HUDEP-2 (cell line): ENCODE results near the gene TPTE2.
A peak's percentile ranks its signal among the peaks of the same experiment; 100 is the strongest.
"Not testable (repeated sequence)": the region's sequence is repeated elsewhere in the genome, so short reads cannot be mapped to it uniquely, and the experiment has no call there.

Source experiments
- DNase-seq, 76 experiments: peaks; one replicate each; lab custom pipeline; 2025; ENCODE audit not compliant: unreplicated experiment in 76 of 76; lab: John Stamatoyannopoulos, UW

TPTE2 gene

DNA sequence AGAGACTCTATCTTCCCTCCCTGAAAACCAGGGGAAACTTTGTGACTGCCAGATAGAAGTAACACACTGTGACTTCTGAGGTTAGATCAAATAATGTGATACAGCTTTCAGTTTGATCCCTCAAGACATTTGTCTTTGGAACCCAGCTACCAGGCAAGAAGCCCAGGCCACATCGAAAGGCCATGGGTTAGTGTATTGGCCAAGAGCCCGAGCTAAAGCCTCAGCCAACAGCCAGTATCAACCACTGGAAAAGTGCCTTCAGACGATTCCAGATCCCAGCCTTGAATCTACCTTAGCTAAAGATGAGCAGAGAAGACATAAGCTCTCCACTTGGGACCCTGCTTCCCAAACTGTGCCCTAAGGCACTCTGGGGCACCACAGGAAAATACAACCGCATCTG is 10.9 kb upstream of the TPTE2 start:
- no peak for DNase-seq

DNA sequence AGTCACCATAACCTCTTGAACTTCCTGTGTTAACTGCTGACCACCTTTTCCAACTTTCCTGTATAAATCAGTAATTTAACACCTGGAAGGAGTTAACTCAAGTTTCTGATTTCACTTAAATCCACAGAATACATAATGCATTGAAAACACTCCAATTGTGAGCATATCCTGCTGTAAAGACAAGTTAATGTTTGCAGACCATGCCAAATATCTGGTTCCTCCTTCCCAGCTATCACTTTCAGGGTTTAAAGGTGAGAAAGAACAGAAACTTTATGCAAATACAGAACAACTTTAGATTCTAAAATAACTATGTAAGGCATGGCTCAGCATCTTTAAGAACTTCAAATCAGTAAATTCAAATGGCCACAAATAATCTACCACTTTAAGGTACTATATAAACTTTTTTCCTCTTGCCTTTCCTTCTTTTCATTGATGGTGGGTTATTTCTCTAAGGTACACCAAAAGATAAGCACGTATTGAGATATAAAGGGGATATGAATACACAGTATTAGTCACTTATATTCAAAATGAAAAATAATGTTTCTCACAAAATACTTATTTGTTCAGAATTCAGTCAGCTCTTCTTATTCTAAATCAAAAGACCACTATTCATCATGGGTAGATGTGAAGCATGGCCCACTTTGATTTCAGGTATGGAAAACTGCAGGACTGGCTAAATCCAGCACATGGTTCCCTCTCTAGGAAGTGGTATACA is 6.6 kb upstream of the TPTE2 start:
- no peak for DNase-seq

DNA sequence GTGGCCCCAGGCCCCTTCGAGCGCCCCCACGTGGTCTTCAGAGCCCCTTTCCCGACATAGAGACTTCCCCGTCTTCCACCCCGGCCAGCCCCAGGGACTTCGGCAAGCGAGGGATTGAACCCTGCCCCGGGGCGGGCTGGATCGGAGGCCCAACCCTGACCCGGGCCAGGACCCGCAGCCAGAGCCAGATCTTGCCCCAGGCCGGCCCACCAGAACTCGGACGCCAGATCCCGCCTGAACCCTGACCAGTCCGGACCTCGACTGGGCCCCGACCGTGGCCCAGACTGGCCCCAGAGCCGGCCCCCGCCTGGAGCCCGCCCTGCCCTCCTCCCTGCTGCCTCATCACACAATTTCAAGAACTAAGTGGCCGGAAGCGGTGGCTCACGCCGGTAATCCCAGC is 253 bp upstream of the TPTE2 start:
- no peak for DNase-seq

DNA sequence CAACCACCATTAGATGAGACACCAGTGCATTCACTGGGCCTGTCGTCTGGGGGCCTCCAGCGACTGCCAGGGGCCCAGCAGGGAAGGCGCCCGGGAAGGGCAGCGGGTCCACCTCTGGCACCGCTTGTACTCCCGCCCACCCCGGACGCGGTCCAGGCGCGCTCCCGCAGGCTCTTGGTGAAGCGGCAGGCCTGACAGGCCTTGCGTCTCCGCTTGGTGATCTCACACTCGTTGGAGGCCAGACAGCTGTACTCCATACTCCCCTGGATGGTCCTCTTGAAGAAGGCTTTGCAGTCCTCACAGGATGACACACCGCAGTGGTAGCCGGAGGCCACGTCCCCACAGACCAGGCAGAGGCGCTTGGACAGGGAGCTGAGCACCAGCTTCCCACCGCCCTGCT is 660 bp downstream of the TPTE2 start:
- not testable (repeated sequence) for DNase-seq

DNA sequence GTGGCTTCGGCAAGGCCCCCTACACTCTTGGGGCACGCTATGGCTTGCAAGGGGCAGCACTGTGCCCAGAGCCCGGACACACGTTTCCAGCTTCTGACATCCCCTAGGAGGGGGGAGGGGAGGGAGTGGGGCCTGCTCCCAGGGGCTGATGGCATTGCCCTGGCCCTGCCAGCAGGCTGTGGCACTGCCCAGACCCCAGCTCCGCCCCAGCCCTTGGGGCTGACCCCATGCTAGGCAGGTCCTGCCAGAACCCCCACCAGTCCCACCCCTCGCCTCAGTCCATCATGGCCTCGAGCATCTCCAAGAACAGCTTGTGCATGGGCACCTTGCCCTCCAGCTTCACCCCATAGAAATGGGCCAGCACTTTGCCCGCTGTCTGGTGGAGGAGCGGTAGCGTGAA is 1.6 kb downstream of the TPTE2 start:
- DNase-seq: not testable (repeated sequence)

DNA sequence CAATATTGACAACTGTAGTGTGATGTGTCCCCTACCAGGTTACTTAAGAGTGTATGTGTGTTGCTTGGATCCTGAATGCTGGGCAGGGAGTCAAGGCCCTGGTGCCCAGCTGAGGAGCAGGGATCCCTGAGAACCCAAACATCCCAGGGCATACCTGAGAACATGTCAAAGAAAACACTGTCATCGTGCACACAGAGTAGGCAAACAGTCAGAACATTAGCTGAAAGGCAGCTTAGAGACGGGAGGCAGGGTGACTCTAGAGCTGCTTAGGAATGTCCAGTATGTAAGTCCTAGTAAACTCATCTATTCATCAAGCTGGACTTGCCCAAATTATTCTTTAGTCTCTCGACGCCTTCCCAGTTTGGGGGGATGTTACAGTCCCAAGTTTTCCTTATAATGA is 4.0 kb downstream of the TPTE2 start:
- DNase-seq: not testable (repeated sequence)

DNA sequence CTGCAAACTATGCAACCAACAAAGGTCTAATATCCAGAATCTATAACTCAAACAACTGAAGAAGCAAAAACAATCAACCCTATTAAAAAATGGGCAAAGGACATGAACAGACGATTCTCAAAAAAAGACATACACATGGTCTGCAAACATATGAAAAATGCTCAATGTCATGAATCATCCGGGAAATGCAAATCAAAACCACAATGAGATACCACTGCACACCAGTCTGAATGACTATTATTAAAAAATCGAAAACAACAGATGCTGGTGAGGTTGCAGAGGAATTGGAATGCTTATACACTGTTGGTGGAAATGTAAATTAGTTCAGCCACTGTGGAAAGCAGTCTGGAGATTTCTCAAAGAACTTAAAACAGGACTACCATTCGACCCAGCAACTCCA is 12.1 kb downstream of the TPTE2 start:
- DNase-seq: not testable (repeated sequence)

DNA sequence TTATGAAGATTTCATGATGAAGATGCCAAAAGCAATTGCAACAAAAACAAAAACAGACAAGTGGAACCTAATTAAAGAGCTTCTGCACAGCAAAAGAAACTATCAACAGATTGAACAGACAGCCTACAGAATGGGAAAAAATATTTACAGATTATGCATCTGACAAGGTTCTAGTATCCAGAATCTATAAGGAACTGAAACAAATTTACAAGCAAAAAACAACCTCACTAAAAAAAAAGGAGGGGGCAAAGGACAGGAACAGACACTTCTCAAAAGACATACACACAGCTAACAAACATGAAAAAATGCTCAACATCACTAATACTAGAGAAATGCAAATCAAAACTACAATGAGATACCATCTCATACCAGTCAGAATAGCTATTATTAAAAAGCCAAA is 35.7 kb downstream of the TPTE2 start:
- DNase-seq: not testable (repeated sequence)

DNA sequence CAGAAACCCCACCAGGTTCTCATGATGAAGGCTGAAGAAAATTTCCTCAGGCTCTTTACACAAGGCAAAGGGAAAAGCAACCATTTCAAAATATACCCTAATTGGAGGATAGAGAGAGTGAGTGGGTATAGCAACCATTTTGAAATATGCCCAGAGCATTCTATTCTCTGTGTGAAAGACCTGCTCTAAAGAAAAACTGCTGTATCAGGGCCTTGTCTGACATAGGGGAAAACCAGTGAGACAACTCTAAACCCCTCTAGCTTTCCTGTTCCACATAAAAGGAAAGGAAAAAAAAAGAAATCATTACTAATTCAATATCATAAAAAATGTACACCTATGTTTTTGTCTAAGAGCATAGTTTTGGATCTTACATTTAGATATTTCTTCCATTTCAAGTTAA is 42.3 kb downstream of the TPTE2 start:
- DNase-seq: no peak

DNA sequence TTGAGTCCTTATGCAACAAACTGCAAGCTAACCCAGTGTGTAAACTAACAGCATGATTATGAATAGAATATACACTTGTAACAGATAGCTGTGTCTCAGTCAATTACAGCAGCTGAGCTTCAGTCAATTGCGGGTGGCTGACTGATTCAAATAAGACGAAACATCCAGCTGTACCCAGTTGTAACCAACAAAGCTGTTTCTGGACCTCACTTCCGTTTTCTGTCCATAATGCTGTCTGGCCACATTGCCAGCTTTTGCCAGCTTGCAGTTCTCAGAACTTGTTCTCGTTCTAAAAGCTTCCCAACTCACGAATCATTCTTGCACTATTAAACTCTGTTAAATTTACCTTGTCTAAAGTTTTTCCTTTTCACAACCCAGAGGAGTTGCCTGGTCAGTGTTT is 53.7 kb downstream of the TPTE2 start:
- DNase-seq: not testable (repeated sequence)

DNA sequence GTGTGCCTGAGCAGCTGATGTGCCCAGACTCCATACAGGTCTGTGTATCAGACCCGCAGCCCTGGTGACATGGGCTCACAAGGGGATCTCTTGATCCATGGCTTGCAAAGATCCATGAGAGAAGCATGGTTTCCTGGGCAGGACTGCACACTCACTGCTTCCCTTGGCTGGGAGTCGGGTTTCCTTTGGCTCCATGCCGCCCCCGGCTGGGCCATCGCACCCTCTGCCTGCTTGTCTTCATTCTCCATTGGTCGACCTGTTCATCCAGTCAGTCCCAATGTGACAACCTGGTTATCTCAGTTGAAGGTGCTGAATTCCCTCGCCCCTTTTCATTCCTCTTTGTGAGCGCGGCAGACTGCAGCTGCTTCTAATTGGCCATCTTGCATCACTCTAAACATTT is 101.2 kb downstream of the TPTE2 start:
- not testable (repeated sequence) for DNase-seq

DNA sequence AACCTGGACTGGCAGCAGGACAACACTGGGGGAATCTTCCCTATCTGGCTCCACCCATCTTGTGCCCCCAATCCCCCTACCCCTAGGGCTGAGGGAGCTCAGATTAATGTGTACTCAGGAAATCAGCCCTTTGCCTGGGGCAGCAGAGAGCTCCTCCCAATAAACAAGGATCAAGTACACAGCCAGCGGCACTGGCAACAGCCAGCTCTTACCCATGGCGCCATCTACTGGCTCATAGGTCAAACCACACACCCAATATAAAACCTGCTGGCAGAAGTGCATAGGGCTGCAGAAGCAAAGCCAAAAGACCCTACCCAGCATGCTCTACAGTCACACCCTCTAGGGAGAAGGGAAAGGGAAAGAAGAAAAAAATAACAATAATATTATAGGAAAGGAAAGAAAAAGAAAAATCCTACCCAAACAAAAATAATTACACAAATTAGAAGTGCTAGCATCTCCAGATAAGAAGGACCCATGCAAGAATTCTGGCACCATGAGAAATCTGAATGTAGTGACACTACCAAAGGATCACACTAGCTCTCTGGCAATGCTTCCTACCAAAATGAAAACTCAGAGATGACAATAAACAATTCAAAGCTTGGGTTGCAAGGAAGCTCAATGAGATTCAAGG is 122.2 kb downstream of the TPTE2 start:
- DNase-seq: peak in 32 of 76 experiments; percentile 0 to 39 (median 10)

DNA sequence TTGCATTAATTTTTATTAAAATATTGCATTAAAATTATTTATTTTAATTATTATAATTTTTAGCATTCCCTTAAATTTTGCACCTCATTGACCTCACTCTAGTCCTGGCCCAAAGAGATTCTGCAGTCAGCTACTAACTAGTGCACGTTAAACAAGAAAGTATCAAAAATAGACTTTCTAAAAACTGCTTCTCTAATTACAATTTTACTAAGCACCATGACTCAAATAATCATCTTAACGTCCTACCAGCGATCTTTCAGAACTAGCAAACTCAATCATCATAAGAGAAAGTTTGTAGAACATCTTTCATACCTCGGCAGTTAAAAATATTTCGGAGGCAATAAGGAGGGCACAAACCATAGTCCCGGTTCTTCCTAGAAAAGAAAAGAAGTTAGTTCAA is 123.6 kb downstream of the TPTE2 start:
- not testable (repeated sequence) for DNase-seq

DNA sequence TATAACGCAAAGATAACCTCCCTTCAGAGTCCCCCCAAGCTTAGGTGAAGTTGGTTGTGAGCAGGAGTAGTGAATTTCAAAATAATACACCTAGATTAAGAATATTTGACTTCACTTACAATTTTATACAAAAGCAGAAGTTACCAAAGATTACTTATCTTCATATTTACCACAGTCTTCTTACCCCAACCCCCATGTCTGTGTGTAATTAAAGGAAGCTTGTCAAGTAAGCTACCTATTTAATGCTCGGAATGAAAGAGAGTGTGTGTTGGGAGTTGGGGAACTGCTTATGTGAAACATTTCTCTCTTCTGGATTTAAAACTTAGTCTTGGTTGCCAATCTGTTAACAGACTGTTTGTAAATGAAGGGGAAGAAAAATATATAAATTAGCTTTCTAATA is 139.1 kb downstream of the TPTE2 start:
- not testable (repeated sequence) for DNase-seq

DNA sequence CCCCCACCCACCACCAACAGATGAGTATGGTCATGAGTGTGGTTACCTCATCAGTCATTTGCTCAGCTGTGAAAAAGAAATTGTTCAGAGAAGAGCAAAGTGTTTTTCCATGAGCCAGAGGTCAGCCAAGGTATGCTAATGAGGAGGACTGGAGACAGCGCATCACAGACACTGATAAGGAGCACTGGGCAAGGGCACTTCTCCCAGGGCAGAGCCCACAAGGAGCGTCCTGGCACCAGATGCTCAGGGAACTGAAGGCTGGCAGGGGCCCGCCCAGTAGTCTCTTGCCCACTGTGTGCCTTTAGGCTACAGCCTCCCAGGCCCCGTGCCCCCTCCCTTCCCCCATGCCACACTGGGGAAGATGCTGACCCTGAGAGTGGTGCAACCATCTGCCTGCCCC is 148.8 kb downstream of the TPTE2 start:
- not testable (repeated sequence) for DNase-seq

DNA sequence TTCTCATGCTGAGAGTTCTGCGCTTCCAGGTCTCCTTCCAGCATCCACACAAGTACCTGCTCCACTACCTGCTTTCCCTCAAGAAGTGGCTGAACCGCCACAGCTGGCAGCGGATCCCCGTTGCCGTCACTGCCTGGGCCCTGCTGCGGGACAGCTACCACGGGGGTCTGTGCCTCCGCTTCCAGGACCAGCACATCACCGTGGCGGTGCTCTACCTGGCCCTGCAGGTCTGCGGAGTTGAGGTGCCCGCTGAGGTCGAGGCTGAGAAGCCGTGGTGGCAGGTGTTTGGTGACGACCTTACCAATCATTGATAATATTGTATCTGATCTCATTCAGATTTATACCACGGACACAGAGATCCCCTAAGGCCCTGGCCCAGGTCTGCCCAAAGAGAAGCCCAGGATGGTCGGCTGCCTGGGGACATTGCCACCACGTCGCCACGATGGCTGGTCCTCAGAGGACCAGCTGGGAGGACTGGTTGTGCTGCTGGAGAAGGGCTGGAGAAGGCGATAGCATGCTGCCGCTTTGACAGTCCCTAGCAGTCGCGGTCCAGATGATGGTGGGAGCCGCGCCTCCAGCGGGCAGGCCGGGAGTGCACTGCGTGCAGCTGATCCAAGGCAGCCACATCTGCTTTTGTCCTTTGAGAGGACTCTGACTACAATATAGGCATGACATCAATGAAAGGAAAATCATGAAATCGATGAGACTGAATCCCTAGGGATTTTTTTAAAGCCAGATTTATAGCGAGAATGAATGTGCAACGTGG is 178.4 kb downstream of the TPTE2 start:
- not testable (repeated sequence) for DNase-seq

DNA sequence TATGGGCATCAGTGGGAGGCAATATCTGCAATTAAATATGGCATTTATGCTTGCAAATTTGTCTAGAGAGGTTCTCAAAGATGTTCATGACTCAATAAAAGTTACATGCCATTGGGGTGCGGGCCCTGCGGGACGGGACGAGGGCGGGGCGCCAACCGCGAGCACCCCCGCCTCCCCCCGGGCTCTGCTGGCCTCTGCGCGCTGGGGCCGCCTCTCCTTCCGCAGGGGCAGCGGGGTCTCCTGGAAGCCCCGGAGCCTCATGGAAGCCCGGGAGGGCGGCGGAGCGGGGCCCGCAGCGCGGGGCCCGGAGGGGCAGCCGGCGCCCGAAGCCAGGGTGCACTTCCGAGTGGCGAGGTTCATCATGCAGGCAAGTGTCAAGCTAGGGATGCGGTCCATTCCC is 179.2 kb downstream of the TPTE2 start:
- DNase-seq: no peak
